Measurements from ENCODE around the gene TAS2R14. TPM values are rescaled to one million over a fixed set of nuclear protein-coding genes. Genes with fewer than 3 reads are reported as not detected.

TAS2R14 gene
- total and polyA plus RNA-seq, 2 donors (not counting 3 experiments of a cell fraction or from before 2014, with no cell fraction given): 0.91 to 4.2 TPM

GRCh38 chr12:10968765-10969456 lies 29.8 kb upstream of the TAS2R14 start:
- FAIRE-seq (no peak), DNase-seq (ENCODE audit: low read depth, low spot score) (peak; percentile 81)
- peak overlapping the region; percentile 5 for H3K4me2 ChIP-seq (ENCODE audit: insufficient read depth, low read length)

More at GRCh38 chr12:10968765-10969456, 29.8 kb upstream of the TAS2R14 start:
- no peak overlapping the region for H3K4me3 ChIP-seq (replicated peaks in 1 of 3; ENCODE audit: insufficient read depth in 1 of 3, low read depth in 1 of 3, low read length in 3 of 3)
- no peak for TF ChIP-seq POLR2AphosphoS5 (IDR thresholded peaks at IDR 0.05; ENCODE audit: insufficient read depth, low read depth, low read length)
- TF ChIP-seq EZH2 (IDR thresholded peaks at IDR 0.05; ENCODE audit: borderline replicate concordance, low read depth, low read length, severe bottlenecking): no peak
- TF ChIP-seq GATA2 (IDR thresholded peaks at IDR 0.05; ENCODE audit: insufficient read depth, insufficient read length, low read depth, low read length): no peak
- no peak for TF ChIP-seq POLR2A (IDR thresholded peaks at IDR 0.05; ENCODE audit: low read depth, low read length)
- no peak for TF ChIP-seq CTCF (IDR thresholded peaks at IDR 0.05; ENCODE audit: extremely low read depth in 1 of 2, insufficient read depth in 1 of 2, low read depth in 1 of 2, low read length in 2 of 2)
- TF ChIP-seq JUN (IDR thresholded peaks at IDR 0.05; ENCODE audit: borderline replicate concordance, insufficient read depth, insufficient read length, low read depth): no peak
- TF ChIP-seq, protein P1, sequence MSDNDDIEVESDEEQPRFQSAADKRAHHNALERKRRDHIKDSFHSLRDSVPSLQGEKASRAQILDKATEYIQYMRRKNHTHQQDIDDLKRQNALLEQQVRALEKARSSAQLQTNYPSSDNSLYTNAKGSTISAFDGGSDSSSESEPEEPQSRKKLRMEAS (IDR thresholded peaks at IDR 0.05; ENCODE audit: insufficient read depth, insufficient read length): no peak
- TF ChIP-seq MYC (IDR thresholded peaks at IDR 0.05; ENCODE audit: low read depth, low read length): no peak
- no peak for TF ChIP-seq FOS (IDR thresholded peaks at IDR 0.05; ENCODE audit: borderline replicate concordance, insufficient read depth, low read length)
- no peaks in the 10 kb centered on the region for H3K79me2 ChIP-seq (ENCODE audit: control insufficient read depth, insufficient read depth, low read length)
- peak overlapping the region; percentile 35 for H3K27ac ChIP-seq (ENCODE audit: insufficient read depth, low read depth, low read length)
- no peak overlapping the region for H3K9ac ChIP-seq (replicated peaks; ENCODE audit: extremely low read depth, insufficient read depth, low read length)
- dilution Hi-C loops (cut with MboI; ENCODE audit: extremely low pct_ligation_motif_present, low sequenced_read_pairs) (no loop called here), intact Hi-C loops (cut with micrococcal nuclease) (loop anchor here (5.0 to 10.0 kb wide), 2 partner anchors 206 to 518 kb away; partner anchors contain the start of gene SMIM10L1)
- no peaks in the 10 kb centered on the region for H3K9me1 ChIP-seq (replicated peaks; ENCODE audit: control insufficient read depth, extremely low read depth, insufficient read depth, low read length)
- H4K20me1 ChIP-seq (replicated peaks; ENCODE audit: control insufficient read depth, extremely low read depth, insufficient read depth, low read length): no peaks in the 10 kb centered on the region
- no peaks in the 10 kb centered on the region for H3K27me3 ChIP-seq (ENCODE audit: control insufficient read depth in 2 of 2, insufficient read depth in 2 of 2, low read length in 2 of 2)
- BruUV-seq (replicated peaks): no TSS peak
- H3K9me3 ChIP-seq (replicated peaks; ENCODE audit: control insufficient read depth, insufficient read depth, low read length): no peaks in the 10 kb centered on the region
- ChIA-PET CTCF (interaction anchor here (0.8 to 1.5 kb wide), 2 partner anchors 57 to 231 kb away, joined by 3 to 5 read pairs; no protein-coding TSS in a partner anchor), POLR2A (no interaction called here)
- H3K36me3 ChIP-seq (ENCODE audit: control insufficient read depth in 2 of 2, extremely low read depth in 1 of 2, insufficient read depth in 2 of 2, low read length in 2 of 2): no peaks in the 10 kb centered on the region
- H3K4me1 ChIP-seq (ENCODE audit: control insufficient read depth, extremely low read depth, insufficient read depth, low read length): peaks cover 21% of the 10 kb centered on the region
- H2AFZ ChIP-seq (ENCODE audit: low read depth, low read length): peak overlapping the region; percentile 1
